PC-3 (cell line): ENCODE results near the gene ABL1. TPM values are rescaled to one million over a fixed set of nuclear protein-coding genes. Genes with fewer than 3 reads are reported as not detected.

ENCODE experiments used
- ATAC-seq: fragments of 200-7000 bp; cut with Tn5 transposase; 2 replicates; pipeline ENCODE4 v1.9.1; 2020; ENCODE audit warnings: mild to moderate bottlenecking, moderate library complexity
- BruUV-seq: library from RNA; stranded (reverse); fragments of 400-500 nt; replicated peaks from 2 replicates; lab custom pipeline; 2021; lab: Mats Ljungman, UMichigan
- CTCF ChIA-PET: fragments of 300-600 bp; sonication (Branson Sonifier 250); formaldehyde crosslinking; loops from one replicate; lab custom pipeline; 2022; ENCODE audit warnings: antibody characterized with exemption; lab: Charles Lee
- POLR2A ChIA-PET: fragments of 300-600 bp; sonication (Branson Sonifier 250); formaldehyde crosslinking; loops from one replicate; lab custom pipeline; 2022; ENCODE audit warnings: antibody characterized with exemption; ENCODE audit not compliant: unreplicated experiment; lab: Charles Lee
- DNase-seq: peaks from one replicate; pipeline ENCODE4 v3.0.0-alpha.2; 2015
- H2AFZ ChIP-seq: fragments of 300-600 bp; sonication (generic); 2 replicates; pipeline ENCODE4 v1.6.0; 2016; ENCODE audit warnings: antibody characterized with exemption, low read length
- H3F3A ChIP-seq: fragments of 300-600 bp; sonication (generic); one replicate; pipeline ENCODE4 v1.6.0; 2017; ENCODE audit warnings: antibody characterized with exemption, low read length, control low read depth, mild to moderate bottlenecking; ENCODE audit not compliant: unreplicated experiment
- H3K27ac ChIP-seq: fragments of 300-600 bp; sonication (generic); 2 replicates; pipeline ENCODE4 v1.5.1; 2016; ENCODE audit warnings: mild to moderate bottlenecking, low read length
- H3K27me3 ChIP-seq: fragments of 300-600 bp; sonication (generic); 2 replicates; pipeline ENCODE4 v1.6.1; 2016; ENCODE audit warnings: low read length, mixed read lengths
- H3K36me3 ChIP-seq: fragments of 300-600 bp; sonication (generic); 2 replicates; pipeline ENCODE4 v1.6.1; 2016; ENCODE audit warnings: low read depth, mixed run types, low read length, mixed read lengths
- H3K4me1 ChIP-seq: fragments of 300-600 bp; sonication (generic); 2 replicates; pipeline ENCODE4 v1.5.1; 2016; ENCODE audit warnings: low read length; ENCODE audit not compliant: insufficient read depth
- H3K4me2 ChIP-seq: fragments of 300-600 bp; sonication (generic); 2 replicates; pipeline ENCODE4 v1.6.0; 2016; ENCODE audit warnings: low read length
- H3K4me3 ChIP-seq: fragments of 300-600 bp; sonication (generic); 2 replicates; pipeline ENCODE4 v1.5.1; 2016; ENCODE audit warnings: mild to moderate bottlenecking, low read length, mixed read lengths
- H3K79me2 ChIP-seq: fragments of 300-600 bp; sonication (generic); 2 replicates; pipeline ENCODE4 v1.6.1; 2017; ENCODE audit warnings: low read length, mixed read lengths
- H3K9ac ChIP-seq: fragments of 300-600 bp; sonication (generic); 2 replicates; pipeline ENCODE4 v1.6.0; 2016; ENCODE audit warnings: mild to moderate bottlenecking, low read length
- H3K9me2 ChIP-seq: fragments of 300-600 bp; sonication (generic); replicated peaks from 2 replicates; pipeline ENCODE4 v1.6.1; 2016; ENCODE audit warnings: mixed run types, low read length, mixed read lengths
- H3K9me3 ChIP-seq: fragments of 300-600 bp; sonication (generic); 2 replicates; pipeline ENCODE4 v1.6.1; 2016; ENCODE audit warnings: low read length, mixed read lengths
- H4K20me1 ChIP-seq: fragments of 300-600 bp; sonication (generic); 2 replicates; pipeline ENCODE4 v1.6.1; 2016; ENCODE audit warnings: low read length, mixed read lengths
- CTCF ChIP-seq: fragments of 300-600 bp; sonication (generic); conservative IDR thresholded peaks from 2 replicates; pipeline ENCODE4 v1.5.1; 2017; ENCODE audit warnings: antibody characterized with exemption, low read depth, mild to moderate bottlenecking, low read length
- EZH2 ChIP-seq: fragments of 300-600 bp; sonication (generic); IDR thresholded peaks from one replicate; pipeline ENCODE4 v1.6.1; 2017; ENCODE audit warnings: antibody characterized with exemption, mild to moderate bottlenecking, low read length; ENCODE audit not compliant: unreplicated experiment
- EZH2phosphoT487 ChIP-seq: fragments of 300-600 bp; sonication (generic); IDR thresholded peaks from 2 replicates; pipeline ENCODE4 v1.6.1; 2018; ENCODE audit warnings: mild to moderate bottlenecking, antibody characterized with exemption, low read length, borderline replicate concordance
- intact Hi-C: fragments of 100-400 bp; cut with micrococcal nuclease; formaldehyde crosslinking; loops from 2 replicates; pipeline ENCODE4 v1.9.0; 2023
- total RNA-seq: library from RNA; depleted of rRNA; stranded (reverse); fragments of >200 nt; gene quantifications from 2 replicates; pipeline ENCODE4 v1.2.3, GENCODE V29; 2014

Gene ABL1
- total RNA-seq, 1 experiment from 2014 or later: 22.8 TPM

DNA sequence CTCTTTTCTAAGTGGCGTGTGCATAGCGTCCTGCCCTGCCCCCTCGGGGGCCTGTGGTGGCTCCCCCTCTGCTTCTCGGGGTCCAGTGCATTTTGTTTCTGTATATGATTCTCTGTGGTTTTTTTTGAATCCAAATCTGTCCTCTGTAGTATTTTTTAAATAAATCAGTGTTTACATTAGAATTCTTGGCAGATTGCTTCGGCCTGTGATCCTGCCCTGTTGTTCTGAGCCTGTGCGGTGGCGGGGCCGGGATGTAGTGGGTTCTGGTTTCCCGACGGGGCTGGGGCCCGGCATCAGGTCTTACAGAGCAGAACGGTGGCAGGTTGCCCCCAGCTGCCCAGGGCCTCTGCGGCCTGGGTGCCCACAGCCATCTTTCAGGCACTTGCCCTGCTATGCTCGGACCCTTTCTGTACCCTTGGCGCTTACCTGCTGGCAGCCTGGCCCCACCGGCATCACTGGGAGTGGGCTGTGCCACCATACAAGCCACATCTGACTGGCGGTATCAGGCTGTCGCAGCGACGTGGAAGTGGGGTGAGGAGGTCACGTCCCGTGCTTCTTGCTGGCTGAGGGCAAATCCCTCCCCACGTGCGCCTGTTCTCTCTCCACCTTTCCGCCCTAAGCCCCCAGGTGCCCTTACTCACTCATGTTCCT is 52.6 kb downstream of the ABL1 start:
- Histone ChIP-seq H3K4me1 (no peaks in the 10 kb centered on the region; the same call in 1 of the 2 replicates), H3K4me3 (no peak overlapping the region), H2AFZ (no peak overlapping the region), H3K9ac (no peak overlapping the region), H3K79me2 (no peaks in the 10 kb centered on the region), H3K36me3 (no peaks in the 10 kb centered on the region), H3K27me3 (no peaks in the 10 kb centered on the region), H3F3A (no peaks in the 10 kb centered on the region), H3K9me2 (no peaks in the 10 kb centered on the region), H3K9me3 (no peaks in the 10 kb centered on the region), H3K27ac (no peak overlapping the region), H4K20me1 (no peaks in the 10 kb centered on the region), H3K4me2 (no peak overlapping the region)
- TF ChIP-seq CTCF (no peak), EZH2 (no peak), EZH2phosphoT487 (no peak)
- DNase-seq (no peak), ATAC-seq (no peak)
- intact Hi-C loops: no loop called here
- ChIA-PET CTCF (no interaction called here), POLR2A (no interaction called here)
- BruUV-seq: no TSS peak

DNA sequence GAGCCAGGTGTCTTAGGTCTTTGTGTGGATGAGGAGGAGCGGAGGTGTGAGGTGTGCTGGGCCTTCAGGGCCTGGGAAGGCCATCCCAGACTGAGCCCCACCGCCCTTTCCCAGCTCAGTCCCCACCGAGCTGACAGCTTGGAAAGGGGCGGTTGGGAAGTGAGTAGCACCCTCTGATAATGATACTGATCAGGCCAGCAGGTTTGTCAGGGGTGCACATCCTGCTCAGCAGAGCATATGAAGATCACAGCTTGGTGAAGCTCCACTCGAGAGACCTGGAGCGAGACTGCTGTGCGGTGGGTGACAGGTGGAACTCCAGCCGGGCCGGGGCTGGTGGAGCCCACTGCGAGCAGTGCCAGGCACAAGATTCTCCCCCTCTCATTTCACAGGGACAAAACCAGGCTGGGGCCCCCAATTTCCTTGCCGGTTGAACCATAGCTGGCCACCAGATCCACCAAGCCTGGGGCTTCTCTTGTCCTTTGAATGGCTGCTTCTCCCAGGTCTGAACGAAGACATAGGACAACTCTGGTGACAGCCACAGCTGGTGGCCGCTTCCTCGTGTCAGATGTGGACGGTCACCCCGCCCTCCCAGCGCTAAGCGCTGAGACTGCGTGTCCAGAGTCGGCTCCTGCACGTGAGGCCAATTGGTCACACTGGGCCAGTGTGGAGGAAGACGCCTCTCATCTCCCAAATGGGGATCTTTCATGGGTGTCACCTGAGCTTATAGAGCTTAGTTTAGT is 53.3 kb downstream of the ABL1 start:
- DNase-seq (no peak), ATAC-seq (no peak)
- POLR2A ChIA-PET: no interaction called here
- Histone ChIP-seq H2AFZ (no peak overlapping the region), H4K20me1 (no peaks in the 10 kb centered on the region), H3K27me3 (no peaks in the 10 kb centered on the region), H3K9ac (no peak overlapping the region), H3K4me3 (no peak overlapping the region), H3K36me3 (no peaks in the 10 kb centered on the region), H3K79me2 (no peaks in the 10 kb centered on the region), H3K9me3 (no peaks in the 10 kb centered on the region), H3F3A (no peaks in the 10 kb centered on the region), H3K9me2 (no peaks in the 10 kb centered on the region), H3K4me2 (no peak overlapping the region), H3K4me1 (no peaks in the 10 kb centered on the region), H3K27ac (no peak overlapping the region)
- TF ChIP-seq EZH2phosphoT487: no peak
- TF ChIP-seq CTCF: no peak
- TF ChIP-seq EZH2: no peak
- BruUV-seq: no TSS peak
- CTCF ChIA-PET: no interaction called here
- intact Hi-C loops: no loop called here

DNA sequence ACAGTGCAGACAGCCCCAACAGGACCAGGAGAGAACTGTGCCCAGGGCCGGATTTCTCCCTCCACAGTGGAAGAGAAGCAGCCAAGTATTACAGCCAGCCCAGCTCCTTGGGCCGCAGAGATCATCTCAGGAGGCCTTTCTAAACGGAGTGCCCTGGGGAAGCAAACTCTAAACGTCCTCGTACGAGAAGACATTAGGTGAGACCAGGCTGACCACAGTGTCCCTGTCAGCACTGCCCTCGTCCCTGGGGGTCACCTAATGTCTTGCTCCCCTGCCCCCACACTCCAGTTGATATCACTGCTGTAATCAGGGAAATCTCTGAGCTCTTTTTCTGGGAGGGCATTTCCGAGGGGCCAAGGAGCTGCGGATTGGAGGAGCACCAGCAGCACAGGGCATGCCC is 55.1 kb downstream of the ABL1 start:
- DNase-seq (no peak), ATAC-seq (no peak)
- no peaks in the 10 kb centered on the region for H4K20me1 ChIP-seq
- no peaks in the 10 kb centered on the region for H3K36me3 ChIP-seq
- no peaks in the 10 kb centered on the region for H3K9me2 ChIP-seq
- no TSS peak for BruUV-seq
- no peaks in the 10 kb centered on the region for H3F3A ChIP-seq
- H3K9ac ChIP-seq: no peak overlapping the region
- H3K27ac ChIP-seq: no peak overlapping the region
- H3K4me2 ChIP-seq: no peak overlapping the region
- CTCF ChIA-PET: interaction anchor here (0.7 kb wide), 1 partner anchor 158 kb away, joined by 5 read pairs; no protein-coding TSS in a partner anchor
- H2AFZ ChIP-seq: no peak overlapping the region
- H3K4me1 ChIP-seq: no peaks in the 10 kb centered on the region
- intact Hi-C loops: no loop called here
- POLR2A ChIA-PET: no interaction called here
- no peaks in the 10 kb centered on the region for H3K27me3 ChIP-seq
- no peak overlapping the region for H3K4me3 ChIP-seq
- TF ChIP-seq CTCF: no peak
- H3K79me2 ChIP-seq: no peaks in the 10 kb centered on the region
- no peaks in the 10 kb centered on the region for H3K9me3 ChIP-seq
